Measurements from ENCODE around the gene DCANP1. TPM values are rescaled to one million over a fixed set of nuclear protein-coding genes. Genes with fewer than 3 reads are reported as not detected.

DCANP1 gene
- total and polyA plus RNA-seq, 2 experiments from 2014 or later: not detected

DNA sequence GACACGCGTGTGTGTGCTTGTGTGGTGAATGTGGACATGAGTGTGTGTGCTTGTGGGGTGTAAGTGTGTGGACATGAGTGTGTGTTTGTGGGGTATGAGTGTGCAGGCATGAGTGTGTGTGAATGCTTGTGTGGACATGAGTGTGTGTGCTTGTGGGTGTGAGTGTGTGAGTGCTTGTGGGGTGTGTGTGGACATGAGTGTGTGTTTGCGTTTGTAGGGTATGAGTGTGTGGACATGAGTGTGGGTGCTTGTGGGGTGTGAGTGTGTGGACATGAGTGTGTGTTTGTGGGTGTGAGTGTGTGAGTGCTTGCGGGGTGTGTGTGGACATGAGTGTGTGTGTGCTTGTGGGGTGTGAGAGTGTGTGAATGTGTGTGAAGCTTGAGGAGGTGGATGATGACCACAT lies 34.8 kb upstream of the DCANP1 start:
- Histone ChIP-seq H2AFZ (no peak overlapping the region), H3K4me2 (no peak overlapping the region), H4K20me1 (ENCODE audit: insufficient read depth, poor library complexity, severe bottlenecking) (no peaks in the 10 kb centered on the region), H3K9me3 (ENCODE audit: low read depth) (no peaks in the 10 kb centered on the region), H3K36me3 (replicated peaks; ENCODE audit: insufficient read depth, low read depth) (no peaks in the 10 kb centered on the region), H3K4me3 (no peak overlapping the region), H3K9me2 (replicated peaks; ENCODE audit: insufficient read depth) (no peaks in the 10 kb centered on the region), H3K27ac (no peak overlapping the region), H3K4me1 (ENCODE audit: insufficient read depth) (peaks cover under 1% of the 10 kb centered on the region), H3K27me3 (peaks cover 56% of the 10 kb centered on the region), H3K79me2 (no peaks in the 10 kb centered on the region)
- 96% methylated on average over 4 of the region's 4 CpGs for WGBS (ENCODE audit: low lambda C conversion rate, missing lambda C conversion rate)
- TF ChIP-seq EZH2 (IDR thresholded peaks at IDR 0.05; ENCODE audit: borderline replicate concordance): no peak
- TF ChIP-seq EZH2phosphoT487 (IDR thresholded peaks at IDR 0.05; ENCODE audit: low read depth, severe bottlenecking, unreplicated experiment): no peak
- TF ChIP-seq CTCF (IDR thresholded peaks at IDR 0.05; ENCODE audit: poor library complexity): no peak
- DNase-seq (ENCODE audit: low spot score): no peak

- DNase-seq (ENCODE audit: low spot score): no peak
- no peak overlapping the region for H2AFZ ChIP-seq
- H3K27me3 ChIP-seq: peaks cover 56% of the 10 kb centered on the region
- WGBS (ENCODE audit: low lambda C conversion rate, missing lambda C conversion rate): 70% methylated on average over 5 of the region's 5 CpGs
- no peak for TF ChIP-seq EZH2 (IDR thresholded peaks at IDR 0.05; ENCODE audit: borderline replicate concordance)
- H3K27ac ChIP-seq: no peak overlapping the region
- H3K4me3 ChIP-seq: no peak overlapping the region
- H3K9me2 ChIP-seq (replicated peaks; ENCODE audit: insufficient read depth): no peaks in the 10 kb centered on the region
- H3K4me1 ChIP-seq (ENCODE audit: insufficient read depth): peaks cover 4% of the 10 kb centered on the region
- H3K79me2 ChIP-seq: no peaks in the 10 kb centered on the region
- no peaks in the 10 kb centered on the region for H3K36me3 ChIP-seq (replicated peaks; ENCODE audit: insufficient read depth, low read depth)
- H3K4me2 ChIP-seq: no peak overlapping the region
- no peaks in the 10 kb centered on the region for H4K20me1 ChIP-seq (ENCODE audit: insufficient read depth, poor library complexity, severe bottlenecking)
- no peaks in the 10 kb centered on the region for H3K9me3 ChIP-seq (ENCODE audit: low read depth)
These were observed 34.2 kb upstream of the DCANP1 start for GRCh38 chr5:135481387-135481786.

- H3K4me2 ChIP-seq: no peak overlapping the region
- peaks cover 4% of the 10 kb centered on the region for H3K4me1 ChIP-seq (ENCODE audit: insufficient read depth)
- no peaks in the 10 kb centered on the region for H4K20me1 ChIP-seq (ENCODE audit: insufficient read depth, poor library complexity, severe bottlenecking)
- no peak for TF ChIP-seq EZH2 (IDR thresholded peaks at IDR 0.05; ENCODE audit: borderline replicate concordance)
- no peak for TF ChIP-seq EZH2phosphoT487 (IDR thresholded peaks at IDR 0.05; ENCODE audit: low read depth, severe bottlenecking, unreplicated experiment)
- 70% methylated on average over 5 of the region's 5 CpGs for WGBS (ENCODE audit: low lambda C conversion rate, missing lambda C conversion rate)
- H3K79me2 ChIP-seq: no peaks in the 10 kb centered on the region
- no peak overlapping the region for H3K4me3 ChIP-seq
- no peaks in the 10 kb centered on the region for H3K36me3 ChIP-seq (replicated peaks; ENCODE audit: insufficient read depth, low read depth)
- H3K27ac ChIP-seq: no peak overlapping the region
- no peaks in the 10 kb centered on the region for H3K9me2 ChIP-seq (replicated peaks; ENCODE audit: insufficient read depth)
- H2AFZ ChIP-seq: no peak overlapping the region
- no peak for DNase-seq (ENCODE audit: low spot score)
- H3K9me3 ChIP-seq (ENCODE audit: low read depth): no peaks in the 10 kb centered on the region
- H3K27me3 ChIP-seq: peaks cover 56% of the 10 kb centered on the region
These were observed 33.4 kb upstream of the DCANP1 start for GRCh38 chr5:135480511-135480910.

DNA sequence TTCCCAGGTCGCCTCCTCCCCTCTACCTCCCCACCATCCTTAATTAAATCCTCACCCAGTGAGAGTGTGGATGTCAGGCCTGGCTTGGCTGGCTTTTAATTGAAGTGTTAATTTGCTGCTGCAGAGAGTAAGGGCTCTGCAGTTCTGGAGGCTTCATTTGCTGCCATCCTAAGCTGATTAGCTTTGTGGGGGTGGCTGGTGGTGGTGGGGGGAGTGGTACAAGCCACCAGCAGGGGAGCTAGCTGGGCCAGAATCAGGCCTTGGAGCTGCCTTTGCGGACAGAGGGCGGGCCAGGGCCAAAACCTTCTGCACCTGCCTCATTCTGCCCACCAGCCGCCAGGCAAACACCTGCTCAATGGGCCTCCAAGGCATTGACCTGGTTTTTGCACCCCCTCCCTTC lies 31.8 kb upstream of the DCANP1 start:
- WGBS (ENCODE audit: low lambda C conversion rate, missing lambda C conversion rate): 63% methylated on average over 4 of the region's 4 CpGs
- no peaks in the 10 kb centered on the region for H3K79me2 ChIP-seq
- peaks cover 4% of the 10 kb centered on the region for H3K4me1 ChIP-seq (ENCODE audit: insufficient read depth)
- H4K20me1 ChIP-seq (ENCODE audit: insufficient read depth, poor library complexity, severe bottlenecking): no peaks in the 10 kb centered on the region
- no peak for DNase-seq (ENCODE audit: low spot score)
- no peaks in the 10 kb centered on the region for H3K36me3 ChIP-seq (replicated peaks; ENCODE audit: insufficient read depth, low read depth)
- no peak overlapping the region for H3K4me3 ChIP-seq
- TF ChIP-seq EZH2phosphoT487 (IDR thresholded peaks at IDR 0.05; ENCODE audit: low read depth, severe bottlenecking, unreplicated experiment) (no peak), EZH2 (IDR thresholded peaks at IDR 0.05; ENCODE audit: borderline replicate concordance) (no peak), CTCF (IDR thresholded peaks at IDR 0.05; ENCODE audit: poor library complexity) (no peak)
- H3K27me3 ChIP-seq: peaks cover 53% of the 10 kb centered on the region
- H2AFZ ChIP-seq: no peak overlapping the region
- no peaks in the 10 kb centered on the region for H3K9me2 ChIP-seq (replicated peaks; ENCODE audit: insufficient read depth)
- H3K9me3 ChIP-seq (ENCODE audit: low read depth): no peaks in the 10 kb centered on the region
- no peak overlapping the region for H3K27ac ChIP-seq
- H3K4me2 ChIP-seq: no peak overlapping the region
